Upper lobe of right lung (tissue), 1 donor: ENCODE measurements around the gene CCNT2. TPM values are rescaled to one million over a fixed set of nuclear protein-coding genes. Genes with fewer than 3 reads are reported as not detected.
"Not testable (repeated sequence)": the region's sequence is repeated elsewhere in the genome, so short reads cannot be mapped to it uniquely, and the experiment has no call there.

Experiments
- ATAC-seq: fragments of 200-7000 bp; cut with Tn5 transposase; one replicate; pipeline ENCODE4 v1.9.1; 2020; ENCODE audit warnings: mild to moderate bottlenecking, moderate library complexity
- DNase-seq: peaks from one replicate; pipeline ENCODE4 v3.0.0-alpha.2; 2020
- H3K27ac ChIP-seq: fragments of 200-600 bp; one replicate; pipeline ENCODE4 v1.8.0; 2022
- H3K27me3 ChIP-seq: fragments of 200-600 bp; one replicate; pipeline ENCODE4 v1.8.0; 2022; ENCODE audit warnings: mild to moderate bottlenecking
- H3K36me3 ChIP-seq: fragments of 200-600 bp; one replicate; pipeline ENCODE4 v1.8.0; 2022
- H3K4me1 ChIP-seq: fragments of 200-600 bp; one replicate; pipeline ENCODE4 v1.8.0; 2022
- H3K4me3 ChIP-seq: fragments of 200-600 bp; one replicate; pipeline ENCODE4 v1.8.0; 2022; ENCODE audit warnings: mild to moderate bottlenecking
- H3K9me3 ChIP-seq: fragments of 200-600 bp; one replicate; pipeline ENCODE4 v1.8.0; 2022
- CTCF ChIP-seq: fragments of 200-600 bp; IDR thresholded peaks from one replicate; pipeline ENCODE4 v1.8.0; 2022; ENCODE audit warnings: antibody characterized with exemption
- intact Hi-C: fragments of 100-400 bp; cut with DNase I; formaldehyde crosslinking; loops from one replicate; pipeline ENCODE4 v1.11.0; 2022
- total RNA-seq: library from RNA; stranded (reverse); fragmentation: NEBNext Ultra II Directional; extraction: Animal tissue kit (Norgen Biotek cat#: 25700); gene quantifications from one replicate; pipeline ENCODE4 v1.2.1, GENCODE V29; 2021
- donor health status: DM: no; HTN: yes; CAD: no; lungs with severe emphysema.

Gene CCNT2
- total RNA-seq, 1 donor from 2014 or later, result 38.7 TPM

- H3K4me1 ChIP-seq, result no peaks in the 10 kb centered on the region
- peaks cover 12% of the 10 kb centered on the region for H3K9me3 ChIP-seq
- H3K4me3 ChIP-seq, result no peak overlapping the region
- intact Hi-C loops, result no loop called here
- no peak for DNase-seq
- TF ChIP-seq CTCF, result no peak
- no peaks in the 10 kb centered on the region for H3K36me3 ChIP-seq
- H3K27me3 ChIP-seq, result no peaks in the 10 kb centered on the region
- no peak overlapping the region for H3K27ac ChIP-seq
- ATAC-seq, result no peak
Observed at GRCh38 chr2:134973241-134974138, 54.9 kb downstream of the CCNT2 start.

DNA sequence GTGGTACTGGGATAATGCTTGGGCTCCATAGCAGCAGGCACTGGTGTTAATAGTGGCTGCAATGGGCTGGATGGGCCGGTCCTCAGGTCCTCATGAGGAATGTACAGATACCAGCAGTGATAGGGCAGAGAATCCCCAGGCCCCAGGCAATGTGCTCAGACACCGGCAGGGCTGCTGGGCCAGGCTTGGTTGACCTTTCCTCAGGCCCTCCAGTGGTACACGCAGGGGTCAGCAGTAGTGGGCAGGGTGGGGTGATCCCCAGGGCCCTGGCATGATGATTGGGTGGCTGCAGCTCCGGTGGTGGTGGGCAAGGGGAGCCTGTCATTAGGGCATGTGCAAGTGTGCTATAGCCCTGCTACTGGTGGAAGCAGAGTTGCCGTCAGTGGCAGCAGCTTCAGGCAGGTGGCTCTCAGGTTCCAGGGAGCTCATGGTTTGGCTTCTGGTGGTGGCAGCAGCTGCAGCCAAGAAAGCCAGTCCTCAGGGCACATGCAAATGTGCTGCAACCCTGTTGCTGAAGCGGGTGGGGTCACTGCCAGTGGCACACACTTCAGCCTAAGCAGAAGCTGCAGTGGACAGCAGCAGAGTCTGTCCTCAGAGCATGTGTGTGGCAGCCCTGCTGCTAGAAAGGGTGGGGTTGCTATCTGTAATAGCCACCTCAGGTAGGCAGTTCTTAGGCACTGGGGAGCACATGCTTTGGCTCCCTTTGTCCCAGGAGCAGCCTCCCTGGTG is 56.8 kb downstream of the CCNT2 start:
- Histone ChIP-seq H3K27ac (no peak overlapping the region), H3K27me3 (no peaks in the 10 kb centered on the region), H3K4me3 (no peak overlapping the region), H3K36me3 (no peaks in the 10 kb centered on the region), H3K4me1 (no peaks in the 10 kb centered on the region), H3K9me3 (peaks cover 12% of the 10 kb centered on the region)
- no peak for TF ChIP-seq CTCF
- intact Hi-C loops, result no loop called here
- DNase-seq, result no peak
- no peak for ATAC-seq

DNA sequence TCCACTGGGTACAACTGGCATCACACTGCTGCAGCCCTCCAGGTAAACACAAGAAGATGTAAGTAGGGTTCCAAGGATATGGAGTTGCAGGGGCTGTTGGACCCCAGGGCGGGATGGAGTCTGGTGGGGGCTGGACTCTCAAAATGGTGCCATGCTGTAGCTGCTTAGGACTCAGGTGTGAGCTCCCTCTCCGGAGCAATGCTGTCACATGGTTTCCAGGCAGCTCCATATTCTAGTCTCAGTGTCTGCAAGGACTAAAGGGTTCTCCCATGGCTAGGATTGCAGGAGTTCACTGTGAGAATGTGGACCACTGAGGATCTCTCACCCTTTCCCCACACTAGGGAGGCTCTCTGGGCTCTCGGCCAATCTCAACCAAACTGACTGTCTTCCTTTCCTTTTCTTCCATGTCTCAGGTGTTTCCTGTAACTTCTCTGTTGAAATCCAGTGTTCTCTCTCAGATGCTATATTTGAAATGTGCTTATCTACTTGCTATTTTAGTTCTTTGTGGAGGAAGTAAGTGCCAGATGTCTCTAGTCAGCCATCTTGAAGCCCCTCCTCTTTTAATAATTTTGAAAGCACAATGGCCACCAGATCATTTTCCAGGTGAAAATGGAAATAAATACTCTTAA is 57.6 kb downstream of the CCNT2 start:
- H3K27ac ChIP-seq, result no peak overlapping the region
- intact Hi-C loops, result no loop called here
- H3K4me3 ChIP-seq, result no peak overlapping the region
- H3K36me3 ChIP-seq, result no peaks in the 10 kb centered on the region
- ATAC-seq (no peak), DNase-seq (no peak)
- H3K4me1 ChIP-seq, result no peaks in the 10 kb centered on the region
- TF ChIP-seq CTCF, result no peak
- H3K9me3 ChIP-seq, result peaks cover 12% of the 10 kb centered on the region
- H3K27me3 ChIP-seq, result no peaks in the 10 kb centered on the region

GRCh38 chr2:134977104-134977503 is 58.5 kb downstream of the CCNT2 start:
- H3K4me1 ChIP-seq, H3K27ac ChIP-seq, H3K4me3 ChIP-seq, ATAC-seq, DNase-seq, H3K27me3 ChIP-seq, H3K36me3 ChIP-seq, intact Hi-C loops: not testable (repeated sequence)
- H3K9me3 ChIP-seq, result peaks cover 12% of the 10 kb centered on the region

GRCh38 chr2:134979221-134979620 is 60.6 kb downstream of the CCNT2 start:
- ATAC-seq, result no peak
- DNase-seq, result no peak
- TF ChIP-seq CTCF, result no peak
- Histone ChIP-seq H3K27ac (no peak overlapping the region), H3K27me3 (no peaks in the 10 kb centered on the region), H3K36me3 (no peaks in the 10 kb centered on the region), H3K4me1 (no peaks in the 10 kb centered on the region), H3K4me3 (no peak overlapping the region), H3K9me3 (peaks cover 3% of the 10 kb centered on the region)
- intact Hi-C loops, result no loop called here

DNA sequence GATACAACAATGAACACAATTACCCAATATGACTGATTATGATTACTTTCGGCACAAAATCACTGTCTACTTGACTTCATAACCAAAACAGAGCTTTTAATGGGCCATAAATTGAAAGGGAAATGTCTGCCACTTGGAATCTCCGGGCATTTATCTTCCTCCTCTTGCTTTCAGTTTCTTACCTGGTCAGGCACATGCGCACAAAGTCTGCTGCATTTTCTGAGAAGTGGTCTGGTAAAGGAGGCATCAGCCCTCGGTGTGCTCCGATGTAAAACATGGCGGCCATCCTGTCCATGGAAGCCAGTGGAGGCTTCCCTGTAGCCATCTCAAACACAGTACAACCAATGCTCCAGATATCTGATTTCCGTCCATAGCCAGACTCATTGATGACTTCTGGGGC is 62.0 kb downstream of the CCNT2 start:
- TF ChIP-seq CTCF, result no peak
- no peaks in the 10 kb centered on the region for H3K27me3 ChIP-seq
- no peak for ATAC-seq
- H3K4me1 ChIP-seq, result no peaks in the 10 kb centered on the region
- H3K4me3 ChIP-seq, result no peak overlapping the region
- no peak for DNase-seq
- H3K9me3 ChIP-seq, result no peaks in the 10 kb centered on the region
- no peak overlapping the region for H3K27ac ChIP-seq
- no peaks in the 10 kb centered on the region for H3K36me3 ChIP-seq
- intact Hi-C loops, result no loop called here
